AG10803 (cell line): ENCODE data around the gene BBLN.
A peak's percentile ranks its signal among the peaks of the same experiment; 100 is the strongest.

Source experiments
- DNase-seq: peaks from one replicate; pipeline ENCODE4 v3.0.0; 2010; ENCODE audit warnings: low read depth
- H3K4me3 ChIP-seq: 2 replicates; pipeline ENCODE4 v1.5.1; 2011; ENCODE audit warnings: mild to moderate bottlenecking, low read length, control low read depth
- CTCF ChIP-seq: conservative IDR thresholded peaks from 2 replicates; pipeline ENCODE4 v1.5.1; 2011; ENCODE audit warnings: mild to moderate bottlenecking, low read length, control low read depth, inconsistent platforms

BBLN gene

GRCh38 chr9:128162215-128163026, 2.4 kb downstream of the BBLN start:
- TF ChIP-seq CTCF = no peak
- peak; percentile 54 for DNase-seq

GRCh38 chr9:128163027-128163515, 3.0 kb downstream of the BBLN start:
- no peak overlapping the region for H3K4me3 ChIP-seq
- no peak for TF ChIP-seq CTCF
- DNase-seq = no peak

More at GRCh38 chr9:128162215-128163026, 2.4 kb downstream of the BBLN start:
- H3K4me3 ChIP-seq = no peak overlapping the region

- H3K4me3 ChIP-seq = no peak overlapping the region
- no peak for TF ChIP-seq CTCF
- no peak for DNase-seq
Measured at GRCh38 chr9:128163523-128164306, 3.6 kb downstream of the BBLN start.

GRCh38 chr9:128164307-128164885, 4.3 kb downstream of the BBLN start:
- H3K4me3 ChIP-seq = no peak overlapping the region
- no peak for TF ChIP-seq CTCF
- peak; percentile 11 for DNase-seq

GRCh38 chr9:128166169-128166568, 6.1 kb downstream of the BBLN start:
- H3K4me3 ChIP-seq = no peak overlapping the region
- DNase-seq = no peak
- no peak for TF ChIP-seq CTCF

DNA sequence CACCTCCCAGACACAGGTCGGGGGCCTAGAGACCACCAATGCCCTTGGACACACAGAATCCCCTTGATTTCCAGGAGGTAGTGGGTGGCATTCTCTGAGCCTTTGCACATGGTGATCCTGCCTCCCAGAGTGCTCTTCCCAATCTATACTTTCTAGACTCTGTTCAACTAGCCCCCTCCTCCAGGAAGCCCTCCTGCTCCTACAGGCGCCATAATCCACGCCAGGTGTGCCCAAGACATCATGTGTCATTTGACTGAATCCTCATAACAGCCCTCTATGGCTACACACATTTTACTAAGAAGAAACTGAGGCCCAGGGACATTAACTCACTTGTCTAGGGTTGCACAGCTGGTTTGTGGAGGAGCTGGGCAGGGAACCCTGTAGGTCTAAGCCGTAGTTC, 7.1 kb downstream of the BBLN start:
- no peak for DNase-seq
- TF ChIP-seq CTCF = no peak
- H3K4me3 ChIP-seq = no peak overlapping the region
